Stimulated activated CD8-positive, alpha-beta memory T cell treated with anti-CD3 and anti-CD28 coated beads, Interleukin-15, amount 100 ng/mL, for 4 hours (primary cell): ENCODE results near the gene AGBL5.
"Not testable (repeated sequence)": the region's sequence is repeated elsewhere in the genome, so short reads cannot be mapped to it uniquely, and the experiment has no call there.

ENCODE experiments used
- DNase-seq, 2 donors: peaks; one replicate each; pipeline ENCODE4 v3.0.0-alpha.2; 2020; ENCODE audit warnings: low read depth in 2 of 2

The AGBL5 gene

GRCh38 chr2:27053321-27053720, 1.9 kb downstream of the AGBL5 start:
- no peak for DNase-seq

DNA sequence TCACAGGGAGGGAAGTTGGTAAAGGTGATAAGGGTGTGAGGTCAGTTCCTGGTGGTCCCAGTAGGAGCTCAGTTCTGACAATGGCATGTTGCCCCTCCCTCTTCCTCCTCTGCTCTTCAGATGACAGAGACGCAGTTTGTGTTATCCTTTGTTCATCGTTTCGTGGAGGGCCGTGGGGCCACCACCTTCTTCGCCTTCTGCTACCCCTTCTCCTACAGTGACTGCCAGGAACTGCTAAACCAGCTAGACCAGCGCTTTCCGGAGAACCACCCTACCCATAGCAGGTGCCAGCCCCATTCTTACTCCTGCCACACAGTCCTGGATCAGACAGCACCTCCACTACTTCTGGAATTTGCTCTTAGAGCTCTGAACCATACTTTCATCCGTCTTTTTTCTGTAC, 2.3 kb downstream of the AGBL5 start:
- no peak for DNase-seq

GRCh38 chr2:27054721-27055120, 3.3 kb downstream of the AGBL5 start:
- no peak for DNase-seq

- DNase-seq = no peak
Measured at GRCh38 chr2:27057184-27057583, 5.7 kb downstream of the AGBL5 start.

GRCh38 chr2:27058210-27058609, 6.7 kb downstream of the AGBL5 start:
- no peak for DNase-seq

DNA sequence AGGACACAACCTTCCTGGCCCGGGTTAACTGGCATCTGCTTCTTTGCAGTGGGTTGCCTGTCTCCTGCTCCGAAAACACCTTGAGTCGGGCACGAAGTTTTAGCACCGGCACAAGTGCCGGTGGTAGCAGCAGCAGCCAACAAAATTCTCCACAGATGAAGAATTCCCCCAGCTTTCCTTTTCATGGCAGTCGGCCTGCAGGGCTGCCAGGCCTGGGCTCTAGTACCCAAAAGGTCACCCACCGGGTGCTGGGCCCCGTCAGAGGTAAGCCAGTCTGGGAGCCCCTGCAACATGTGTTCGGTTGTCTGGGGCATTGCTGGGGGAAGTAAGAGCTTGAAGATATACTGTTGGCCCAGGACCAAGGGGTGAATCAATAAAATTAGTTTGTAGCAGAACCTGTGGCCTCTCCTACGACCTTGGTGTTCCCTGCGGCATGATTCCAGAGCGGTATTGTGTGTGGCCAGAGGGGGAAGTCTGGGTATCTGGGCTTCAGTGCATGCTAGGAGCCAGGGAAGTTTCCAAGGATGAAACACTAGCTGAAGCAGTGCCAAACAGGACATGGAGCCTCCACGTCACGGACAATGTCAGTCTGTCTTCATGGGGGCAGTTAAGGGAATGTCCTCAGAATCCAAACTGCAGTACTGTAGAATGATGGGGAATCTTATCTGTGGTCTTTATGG, 7.8 kb downstream of the AGBL5 start:
- no peak for DNase-seq

GRCh38 chr2:27060323-27060722, 8.9 kb downstream of the AGBL5 start:
- no peak for DNase-seq

DNA sequence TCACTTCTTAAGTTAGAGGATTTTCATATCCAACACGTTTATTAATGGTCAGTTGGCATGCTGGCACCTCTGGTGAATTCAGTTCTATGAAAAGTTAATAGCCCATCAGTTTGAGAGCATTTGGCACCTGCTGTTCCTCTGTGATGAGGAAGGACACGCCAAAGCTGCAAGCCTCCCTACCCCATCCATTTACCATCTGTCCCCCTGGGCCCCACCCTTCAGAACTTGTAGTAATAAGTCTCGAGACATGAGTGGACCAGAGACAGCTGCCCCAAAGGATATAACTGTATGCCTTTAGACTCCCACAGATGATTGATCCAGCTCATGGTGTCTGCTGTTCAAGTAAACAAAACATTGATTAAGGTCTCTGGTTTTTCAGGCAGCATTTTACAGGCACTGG, 13.7 kb downstream of the AGBL5 start:
- no peak for DNase-seq

DNA sequence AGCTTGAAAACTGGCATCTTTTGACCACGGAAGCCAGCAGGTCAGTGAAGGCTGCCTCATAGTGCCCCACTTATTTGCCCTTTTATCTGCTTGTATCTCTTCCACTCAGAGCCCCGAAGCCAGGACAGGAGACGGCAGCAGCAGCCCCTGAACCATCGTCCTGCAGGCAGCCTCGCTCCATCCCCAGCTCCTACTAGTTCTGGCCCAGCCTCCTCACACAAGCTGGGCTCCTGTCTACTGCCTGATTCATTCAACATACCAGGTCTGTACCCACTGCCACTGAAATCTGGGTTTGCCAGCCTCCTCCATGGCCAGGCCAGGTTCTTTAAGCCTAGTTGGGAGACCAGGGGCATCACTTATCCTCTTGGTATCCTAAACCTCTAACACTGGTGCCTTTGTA, 15.9 kb downstream of the AGBL5 start:
- DNase-seq = no peak

DNA sequence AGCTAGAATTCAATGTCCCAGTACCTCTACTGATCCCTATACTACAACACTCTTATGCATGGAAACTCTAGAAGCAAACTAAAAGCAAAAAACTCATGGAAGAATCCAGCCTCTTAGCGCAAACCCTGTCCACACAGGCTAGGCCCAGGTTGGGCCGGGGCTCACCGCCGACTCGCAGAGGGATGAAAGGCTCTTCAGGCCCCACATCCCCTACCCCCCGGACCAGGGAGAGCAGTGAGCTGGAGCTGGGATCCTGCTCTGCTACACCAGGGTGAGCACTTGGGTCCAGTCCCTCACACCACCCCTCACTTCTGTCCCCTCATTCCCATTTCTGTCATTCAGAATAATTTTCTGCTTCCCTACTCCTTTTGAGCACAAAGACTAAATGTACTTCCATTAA, 18.0 kb downstream of the AGBL5 start:
- no peak for DNase-seq

- DNase-seq = no peak
Measured at GRCh38 chr2:27069961-27070618, 18.6 kb downstream of the AGBL5 start.

DNA sequence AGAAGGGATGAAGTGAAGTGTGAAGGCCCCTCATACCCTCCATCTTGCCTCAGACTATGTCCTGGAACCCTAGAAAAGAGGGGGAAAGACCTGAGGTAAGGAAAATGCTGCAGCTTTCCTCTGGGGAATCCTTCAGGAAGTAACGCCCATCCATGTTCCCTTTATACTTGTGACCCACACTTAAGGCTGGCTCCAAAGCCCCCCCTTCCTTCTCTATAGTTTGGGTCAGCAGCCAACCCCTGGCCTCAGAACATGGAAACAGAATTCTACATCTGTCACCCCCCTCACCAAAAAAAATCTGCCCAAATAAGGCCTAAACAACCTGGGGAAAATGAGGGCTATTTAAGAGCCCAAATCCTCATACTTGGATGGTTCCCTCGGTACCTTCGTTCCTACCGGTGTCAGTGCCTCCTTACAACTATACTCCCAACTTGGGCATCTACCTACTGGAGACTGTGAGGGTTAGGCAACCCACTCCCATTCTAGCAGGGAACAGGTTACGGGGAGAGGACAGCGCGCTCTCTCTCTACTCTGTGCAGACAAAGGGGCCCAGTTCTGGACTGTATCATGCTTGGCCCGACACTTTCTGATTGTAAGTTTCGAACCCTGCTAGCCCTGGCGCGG, 19.3 kb downstream of the AGBL5 start:
- DNase-seq = no peak

DNA sequence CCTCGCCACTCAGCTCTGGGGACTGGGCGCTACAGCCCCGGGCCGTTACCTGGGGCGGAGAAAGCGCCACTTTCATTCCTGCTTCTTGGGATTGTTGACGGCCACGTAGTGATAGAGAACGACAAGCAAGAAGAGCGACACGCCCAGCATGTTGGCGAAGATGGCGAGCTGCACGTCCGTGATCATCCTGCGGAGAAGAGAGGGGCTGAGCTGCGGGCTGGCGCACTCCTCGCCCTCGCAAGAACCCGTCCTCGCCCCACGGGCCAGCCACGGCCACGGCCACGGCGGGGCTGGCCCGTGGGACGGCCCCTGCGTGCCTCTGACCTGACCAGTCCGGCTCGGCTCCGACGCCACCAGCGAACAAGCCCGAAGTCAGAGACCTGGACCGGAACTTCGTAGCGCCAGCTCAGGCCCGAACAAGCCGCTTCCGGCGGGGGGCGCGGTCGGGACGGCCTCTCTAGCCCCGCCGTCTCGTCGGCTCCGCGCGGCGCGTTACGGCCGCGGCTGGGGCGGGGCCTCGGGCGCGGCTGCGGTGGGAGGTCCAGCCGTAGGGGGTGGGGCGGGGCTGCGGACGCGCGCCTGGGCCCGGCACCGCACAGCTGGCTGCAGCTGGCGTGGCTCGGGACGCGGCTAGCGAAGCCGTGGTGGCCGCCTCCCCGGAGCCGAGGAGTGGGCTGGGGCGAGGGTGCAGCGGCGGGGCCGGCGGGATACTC, 20.0 kb downstream of the AGBL5 start, which contains the start of gene OST4:
Gene OST4 (minus strand): TSS at position 378 of the 713 bp plus-strand sequence.
- DNase-seq = peak; percentile 76 to 83

GRCh38 chr2:27071990-27072830, 20.7 kb downstream of the AGBL5 start:
- no peak for DNase-seq

DNA sequence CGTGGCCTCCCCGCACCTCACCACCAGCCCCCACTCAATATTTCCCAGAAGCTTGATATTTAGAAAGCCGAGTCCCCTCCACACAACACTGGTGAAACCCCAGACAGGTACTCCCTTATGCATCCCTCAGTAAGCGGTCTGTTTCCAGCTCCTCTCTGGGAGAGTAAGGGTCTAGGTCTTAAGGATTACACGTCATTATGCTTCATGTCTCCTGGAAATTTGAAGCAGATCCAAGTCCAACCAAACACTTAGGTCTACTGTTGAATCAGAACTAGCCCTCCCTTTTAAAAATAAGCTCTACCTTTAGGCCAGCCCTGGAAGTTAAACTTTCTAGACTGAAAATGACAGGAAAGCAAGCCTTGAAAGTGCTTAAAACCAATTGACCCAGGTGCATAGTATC, 21.5 kb downstream of the AGBL5 start:
- no peak for DNase-seq

- no peak for DNase-seq
Measured at GRCh38 chr2:27073782-27074181, 22.3 kb downstream of the AGBL5 start.

DNA sequence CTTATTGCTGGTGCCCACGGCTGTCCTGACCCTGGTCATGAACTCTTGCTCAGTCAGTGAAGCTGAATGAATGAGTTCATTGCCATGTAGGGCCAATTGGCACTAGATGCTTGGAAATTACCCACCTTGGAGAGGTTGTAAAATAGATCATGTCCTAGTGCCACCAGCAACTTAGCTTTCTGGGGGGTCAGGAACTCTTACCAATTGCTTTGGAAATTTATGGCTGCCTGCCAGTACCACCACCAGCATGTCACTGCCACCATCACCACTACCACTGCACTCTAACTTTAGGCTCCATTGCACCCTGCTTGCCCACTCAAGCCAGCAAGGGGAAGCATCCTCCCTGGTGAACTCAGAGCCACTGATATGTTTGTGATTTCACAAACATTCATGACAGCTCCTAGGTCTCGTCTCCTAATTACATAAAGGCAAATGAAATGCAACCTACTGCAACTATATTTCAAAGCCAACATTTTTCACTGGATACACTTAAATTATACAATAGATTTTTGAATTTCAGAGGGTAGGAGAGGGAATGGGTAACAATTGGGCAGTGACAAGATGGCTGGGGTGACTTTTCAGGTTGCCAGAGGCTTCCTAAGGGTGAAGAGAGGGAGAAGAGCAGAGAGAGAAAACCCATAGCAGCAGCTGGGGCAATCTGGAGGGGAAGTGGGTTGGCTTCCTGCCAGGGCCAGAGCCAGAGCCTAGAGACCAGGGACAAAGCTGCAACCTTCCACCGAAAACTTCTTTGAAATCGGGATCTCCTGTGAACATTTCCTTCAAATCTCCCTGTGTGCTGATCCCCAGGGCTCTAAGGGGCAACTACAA, 23.5 kb downstream of the AGBL5 start:
- DNase-seq = peak in 1 of 2 donors; percentile 23

DNA sequence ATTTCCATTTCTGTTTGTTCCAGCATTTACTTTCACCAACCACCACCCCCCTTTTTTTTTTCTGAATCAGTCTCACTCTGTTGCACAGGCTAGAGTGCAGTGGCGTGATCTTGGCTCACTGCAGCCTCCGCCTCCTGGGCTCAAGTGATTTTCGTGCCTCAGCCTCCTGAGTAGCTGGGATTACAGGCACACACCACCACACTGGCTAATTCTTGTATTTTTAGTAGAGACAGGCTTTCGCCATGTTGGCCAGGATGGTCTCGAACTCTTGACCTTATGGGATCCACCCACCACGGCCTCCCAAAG, 24.1 kb downstream of the AGBL5 start:
- not testable (repeated sequence) for DNase-seq

GRCh38 chr2:27076323-27076722, 24.9 kb downstream of the AGBL5 start:
- DNase-seq = no peak

- no peak for DNase-seq
Measured at GRCh38 chr2:27077231-27077630, 25.8 kb downstream of the AGBL5 start.
